SK-N-DZ (cell line): ENCODE results near the gene TMC1. TPM values are rescaled to one million over a fixed set of nuclear protein-coding genes. Genes with fewer than 3 reads are reported as not detected.
"Not testable (repeated sequence)": the region's sequence is repeated elsewhere in the genome, so short reads cannot be mapped to it uniquely, and the experiment has no call there.

Source experiments
- DNase-seq: peaks from one replicate; pipeline ENCODE4 v3.0.0-alpha.2; 2015; ENCODE audit warnings: low spot score
- polyA plus RNA-seq, 2 experiments: library from polyadenylated mRNA; depleted of rRNA; stranded (reverse); fragments of >200 nt; gene quantifications; 2 replicates each; pipeline ENCODE4 v1.2.3, GENCODE V29; 2014

The TMC1 gene
- polyA plus RNA-seq (2014; cell fraction: cytosol; rRNA removed): not detected in 2 replicates
- polyA plus RNA-seq (2014; cell fraction: nucleus; rRNA removed): not detected in 2 replicates

GRCh38 chr9:72521416-72521815 lies at the start of gene TMC1:
TMC1 (plus strand) TSS chr9:72521608; CDS start chr9:72648649, 127,041 bp downstream.
- DNase-seq: not testable (repeated sequence)

- no peak for DNase-seq
These were observed 47.7 kb upstream of the TMC1 start for GRCh38 chr9:72473474-72474261.

GRCh38 chr9:72474676-72475075 lies 46.7 kb upstream of the TMC1 start:
- no peak for DNase-seq

GRCh38 chr9:72476100-72476499 lies 45.3 kb upstream of the TMC1 start:
- DNase-seq: no peak

- no peak for DNase-seq
These were observed 44.6 kb upstream of the TMC1 start for GRCh38 chr9:72476617-72477437.

- DNase-seq: no peak
These were observed 43.4 kb upstream of the TMC1 start for GRCh38 chr9:72477930-72478518.

- no peak for DNase-seq
These were observed 42.4 kb upstream of the TMC1 start for GRCh38 chr9:72478966-72479365.

GRCh38 chr9:72480261-72480660 lies 41.1 kb upstream of the TMC1 start:
- not testable (repeated sequence) for DNase-seq

GRCh38 chr9:72480921-72481320 lies 40.5 kb upstream of the TMC1 start:
- DNase-seq: no peak

GRCh38 chr9:72485821-72486593 lies 35.4 kb upstream of the TMC1 start:
- no peak for DNase-seq

GRCh38 chr9:72486594-72486955 lies 34.8 kb upstream of the TMC1 start:
- no peak for DNase-seq

- not testable (repeated sequence) for DNase-seq
These were observed 33.7 kb upstream of the TMC1 start for GRCh38 chr9:72487665-72488064.

- no peak for DNase-seq
These were observed 31.4 kb upstream of the TMC1 start for GRCh38 chr9:72489986-72490385.

GRCh38 chr9:72491242-72491641 lies 30.2 kb upstream of the TMC1 start:
- DNase-seq: no peak

- DNase-seq: no peak
These were observed 27.4 kb upstream of the TMC1 start for GRCh38 chr9:72494051-72494450.

GRCh38 chr9:72497447-72498046 lies 23.9 kb upstream of the TMC1 start:
- DNase-seq: no peak

- DNase-seq: no peak
These were observed 14.8 kb upstream of the TMC1 start for GRCh38 chr9:72506615-72507014.

- no peak for DNase-seq
These were observed 12.4 kb upstream of the TMC1 start for GRCh38 chr9:72509053-72509452.

- DNase-seq: no peak
These were observed 11.8 kb upstream of the TMC1 start for GRCh38 chr9:72509635-72510034.

GRCh38 chr9:72521011-72521410 lies 397 bp upstream of the TMC1 start:
- DNase-seq: not testable (repeated sequence)
